HG03378 (cell line): ENCODE results near the gene AFF1.

Experiments used
- ATAC-seq: cut with Tn5 transposase; IDR thresholded peaks from one replicate; pipeline ENCODE4 v1.9.1; 2021; ENCODE audit warnings: mild to moderate bottlenecking, moderate library complexity; ENCODE audit not compliant: unreplicated experiment

AFF1 gene

DNA sequence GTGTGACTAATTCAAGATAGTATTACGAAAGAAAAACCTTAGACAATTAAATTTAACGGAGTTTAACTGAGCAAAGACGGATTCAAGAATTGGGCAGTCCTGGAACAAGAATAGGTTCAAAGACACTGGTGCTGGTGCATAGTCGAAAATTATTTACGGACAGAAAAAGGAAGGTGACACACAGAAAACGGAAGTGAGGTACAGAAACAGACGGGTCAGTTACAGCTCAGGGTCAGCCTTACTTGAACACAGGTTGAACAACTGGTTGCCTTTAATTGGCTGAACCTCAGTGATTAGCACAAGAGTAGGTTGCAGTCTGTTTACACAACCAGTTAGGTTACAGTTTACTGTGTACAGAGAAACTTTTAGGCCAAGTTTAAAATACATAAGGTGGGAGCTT lies 254.1 kb downstream of the AFF1 start:
- ATAC-seq = no peak
